CD4-positive, alpha-beta memory T cell (primary cell): ENCODE results near the gene HIP1. TPM values are rescaled to one million over a fixed set of nuclear protein-coding genes. Genes with fewer than 3 reads are reported as not detected.
"Not testable (repeated sequence)": the region's sequence is repeated elsewhere in the genome, so short reads cannot be mapped to it uniquely, and the experiment has no call there.

ENCODE experiments used
- CTCF ChIA-PET: fragments of 350-600 bp; sonication (Branson Sonifier 250); formaldehyde crosslinking; loops from one replicate; lab custom pipeline; 2021; ENCODE audit warnings: inconsistent platforms; ENCODE audit not compliant: partially characterized antibody; lab: Charles Lee
- POLR2A ChIA-PET: fragments of 350-600 bp; sonication (Branson Sonifier 250); formaldehyde crosslinking; loops from one replicate; lab custom pipeline; 2021; ENCODE audit not compliant: partially characterized antibody; lab: Charles Lee
- DNase-seq, 5 donors: peaks; one replicate each; pipeline versions ENCODE4 v3.0.0 to v3.0.0-alpha.2; 2020 to 2022; ENCODE audit warnings: mixed read lengths in 1 of 5
- H3K27ac ChIP-seq: one replicate; pipeline ENCODE4 v1.7.0; 2013; ENCODE audit warnings: low read depth, low read length
- H3K27me3 ChIP-seq: 2 replicates; pipeline ENCODE4 v1.7.0; 2013; ENCODE audit warnings: mild to moderate bottlenecking, low read length, moderate library complexity; ENCODE audit not compliant: insufficient read depth
- H3K36me3 ChIP-seq: 2 replicates; pipeline ENCODE4 v1.7.0; 2013; ENCODE audit warnings: mild to moderate bottlenecking, low read length, moderate library complexity; ENCODE audit not compliant: insufficient read depth
- H3K4me1 ChIP-seq: 2 replicates; pipeline ENCODE4 v1.7.0; 2013; ENCODE audit warnings: mild to moderate bottlenecking, low read length, moderate library complexity; ENCODE audit not compliant: insufficient read depth
- H3K4me3 ChIP-seq, 2 donors: one replicate each; pipeline ENCODE4 v1.7.0; 2013; ENCODE audit warnings: low read length in 2 of 2, mild to moderate bottlenecking in 1 of 2
- H3K9me3 ChIP-seq, 2 donors: one replicate each; pipeline ENCODE4 v1.7.0; 2013; ENCODE audit warnings: low read length in 2 of 2, control low read depth in 1 of 2; ENCODE audit not compliant: control insufficient read depth in 1 of 2
- H3K27ac Mint-ChIP-seq, 7 donors: one replicate each; pipeline ENCODE4 v1.8.0; 2020 to 2021; ENCODE audit warnings: mixed read lengths in 7 of 7, mild to moderate bottlenecking in 6 of 7, inconsistent platforms in 3 of 7, moderate library complexity in 3 of 7
- H3K27me3 Mint-ChIP-seq, 2 donors: one replicate each; pipeline ENCODE4 v1.8.0; 2020 to 2021; ENCODE audit warnings: mixed read lengths in 2 of 2
- H3K36me3 Mint-ChIP-seq, 2 donors: one replicate each; pipeline ENCODE4 v1.8.0; 2020 to 2021; ENCODE audit warnings: mixed read lengths in 2 of 2, inconsistent platforms in 1 of 2, mild to moderate bottlenecking in 1 of 2
- H3K4me1 Mint-ChIP-seq, 4 donors: one replicate each; pipeline ENCODE4 v1.8.0; 2020 to 2021; ENCODE audit warnings: mixed read lengths in 4 of 4, mild to moderate bottlenecking in 1 of 4
- H3K4me3 Mint-ChIP-seq, 8 donors: one replicate each; pipeline ENCODE4 v1.8.0; 2020 to 2021; ENCODE audit warnings: mixed read lengths in 8 of 8, mild to moderate bottlenecking in 7 of 8, moderate library complexity in 6 of 8, inconsistent platforms in 3 of 8
- H3K9me3 Mint-ChIP-seq, 8 donors: one replicate each; pipeline ENCODE4 v1.8.0; 2020 to 2021; ENCODE audit warnings: mixed read lengths in 8 of 8, mild to moderate bottlenecking in 5 of 8, inconsistent platforms in 3 of 8, moderate library complexity in 1 of 8
- intact Hi-C: fragments of 100-400 bp; cut with micrococcal nuclease; formaldehyde crosslinking; loops from one replicate; pipeline ENCODE4 v1.15.1; 2023
- polyA plus RNA-seq, 2 donors: library from polyadenylated mRNA; unstranded; fragments of 300-500 nt; fragmentation: Illumina TruSeq; gene quantifications; one replicate each; pipeline ENCODE4 v1.2.3, GENCODE V29; 2021
- total RNA-seq, 2 experiments: library from RNA; stranded (reverse); gene quantifications; one replicate each; pipeline ENCODE4 v1.2.3, GENCODE V29; 2021

HIP1 gene
- total and polyA plus RNA-seq, 4 experiments from 2014 or later = 2.2 to 3.5 (median 3.1) TPM; not detected in 1

DNA sequence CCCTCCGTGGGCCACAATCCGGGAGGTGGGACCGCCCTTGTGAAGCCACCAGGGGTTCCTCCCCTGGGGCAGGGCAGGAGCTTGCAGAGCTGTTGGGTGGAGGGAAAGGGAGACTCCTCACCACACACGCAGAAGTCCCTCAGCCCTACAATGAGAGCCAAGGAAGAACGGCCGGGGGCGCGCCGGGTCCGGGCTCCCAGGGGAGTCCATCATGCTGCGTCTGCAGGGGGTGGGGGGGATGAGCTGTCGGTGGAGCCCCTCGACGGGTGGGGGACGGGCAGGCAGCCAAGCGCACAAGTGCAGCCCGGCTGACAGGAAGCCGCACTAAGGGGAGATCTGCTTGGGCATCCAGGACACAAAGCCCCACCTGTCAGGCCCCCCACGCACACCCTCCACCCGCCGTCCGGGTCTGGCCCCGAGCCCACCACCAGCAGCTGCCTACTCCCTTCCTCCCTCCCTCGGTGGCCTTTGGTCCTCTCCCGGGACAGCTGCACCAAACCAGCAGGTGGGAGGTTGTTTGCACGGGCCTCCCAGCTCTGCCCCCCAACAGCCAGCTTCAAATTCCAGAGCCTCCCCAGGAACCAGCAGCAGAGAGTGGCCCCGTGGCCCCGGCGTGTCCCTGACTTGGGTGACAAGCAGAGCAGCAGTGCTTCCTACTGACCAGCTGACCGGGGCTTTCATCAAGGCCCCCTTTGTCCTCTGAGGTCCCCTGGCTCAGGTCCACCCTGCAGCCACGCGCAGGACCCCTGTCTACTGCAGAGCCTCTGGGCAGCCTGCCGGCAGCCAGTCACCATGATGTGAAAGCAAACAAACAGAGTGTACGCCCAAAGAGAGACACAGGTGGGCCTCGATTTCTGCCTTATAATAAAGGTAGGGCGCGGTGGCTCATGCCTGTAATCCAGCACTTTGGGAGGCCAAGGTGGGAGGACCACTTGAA, 50.3 kb downstream of the HIP1 start:
- intact Hi-C loops = no loop called here
- DNase-seq = no peak
- H3K4me3 Mint-ChIP-seq = no peak overlapping the region
- no peaks in the 10 kb centered on the region for H3K9me3 Mint-ChIP-seq
- no peak overlapping the region for H3K27ac Mint-ChIP-seq
- H3K9me3 ChIP-seq = no peaks in the 10 kb centered on the region
- H3K36me3 Mint-ChIP-seq = no peaks in the 10 kb centered on the region
- H3K27me3 Mint-ChIP-seq = peaks cover 2 to 4% of the 10 kb centered on the region in 2 donors
- no peak overlapping the region for H3K4me3 ChIP-seq
- H3K36me3 ChIP-seq = no peaks in the 10 kb centered on the region
- no peaks in the 10 kb centered on the region for H3K4me1 Mint-ChIP-seq
- H3K4me1 ChIP-seq = no peaks in the 10 kb centered on the region
- POLR2A ChIA-PET = no interaction called here
- no peaks in the 10 kb centered on the region for H3K27me3 ChIP-seq
- no peak overlapping the region for H3K27ac ChIP-seq
- CTCF ChIA-PET = no interaction called here

DNA sequence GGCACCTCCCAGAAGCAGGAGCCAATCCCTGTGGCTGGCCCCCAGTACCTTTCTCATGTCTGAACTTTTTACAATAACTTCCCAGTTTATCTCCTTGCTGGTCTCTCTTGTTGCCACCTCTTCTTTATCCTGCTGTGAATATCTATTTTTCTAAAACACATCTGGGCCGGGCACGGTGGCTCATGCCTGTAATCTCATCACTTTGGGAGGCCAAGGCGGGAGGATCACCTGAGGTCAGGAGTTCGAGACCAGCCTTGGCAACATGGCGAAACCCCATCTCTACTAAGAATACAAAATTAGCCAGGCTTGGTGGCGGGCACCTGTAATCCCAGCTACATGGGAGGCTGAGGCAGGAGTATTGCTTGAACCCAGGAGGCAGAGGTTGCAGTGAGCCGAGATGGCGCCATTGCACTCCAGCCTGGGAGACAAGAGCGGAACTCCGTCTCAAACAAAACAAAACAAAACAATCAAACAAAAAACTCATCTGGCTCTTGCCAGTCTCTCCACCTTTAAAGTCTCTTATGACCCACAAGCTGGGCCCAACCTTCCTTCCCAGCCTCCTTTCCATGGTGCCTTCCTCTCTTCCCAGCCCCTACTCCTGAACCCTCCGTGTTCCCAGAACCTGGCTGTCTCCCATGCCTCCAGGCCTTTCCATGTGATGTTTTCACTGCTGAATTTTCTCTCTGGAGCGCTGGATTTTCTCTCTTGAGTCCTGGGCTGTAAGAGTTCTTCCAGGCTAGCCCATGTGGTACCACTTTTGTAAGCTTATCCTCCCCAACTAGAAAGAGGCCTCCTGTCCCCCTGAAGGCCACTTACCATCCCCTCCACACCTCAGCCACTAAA, 51.3 kb downstream of the HIP1 start:
- no peaks in the 10 kb centered on the region for H3K36me3 ChIP-seq
- H3K9me3 ChIP-seq = no peaks in the 10 kb centered on the region
- no peaks in the 10 kb centered on the region for H3K27me3 ChIP-seq
- H3K4me1 ChIP-seq = no peaks in the 10 kb centered on the region
- no peak overlapping the region for H3K4me3 ChIP-seq
- no peaks in the 10 kb centered on the region for H3K4me1 Mint-ChIP-seq
- no peak overlapping the region for H3K27ac Mint-ChIP-seq
- no peaks in the 10 kb centered on the region for H3K9me3 Mint-ChIP-seq
- no peaks in the 10 kb centered on the region for H3K36me3 Mint-ChIP-seq
- no peak for DNase-seq
- intact Hi-C loops = no loop called here
- CTCF ChIA-PET = interaction anchor here (1.1 kb wide), 1 partner anchor 31 kb away, joined by 3 read pairs; no protein-coding TSS in a partner anchor
- POLR2A ChIA-PET = no interaction called here
- no peak overlapping the region for H3K4me3 Mint-ChIP-seq
- no peak overlapping the region for H3K27ac ChIP-seq
- H3K27me3 Mint-ChIP-seq = peaks cover 2 to 4% of the 10 kb centered on the region in 2 donors

- no peaks in the 10 kb centered on the region for H3K9me3 ChIP-seq
- intact Hi-C loops = no loop called here
- Mint-ChIP-seq H3K4me1 (no peaks in the 10 kb centered on the region), H3K4me3 (no peak overlapping the region), H3K27me3 (peaks cover 2 to 4% of the 10 kb centered on the region in 2 donors), H3K36me3 (no peaks in the 10 kb centered on the region), H3K27ac (no peak overlapping the region), H3K9me3 (no peaks in the 10 kb centered on the region)
- no peak overlapping the region for H3K27ac ChIP-seq
- no peaks in the 10 kb centered on the region for H3K27me3 ChIP-seq
- no peaks in the 10 kb centered on the region for H3K4me1 ChIP-seq
- DNase-seq = no peak
- no peaks in the 10 kb centered on the region for H3K36me3 ChIP-seq
- no peak overlapping the region for H3K4me3 ChIP-seq
- CTCF ChIA-PET = interaction anchor here (1.1 kb wide), 1 partner anchor 32 kb away, joined by 3 read pairs; no protein-coding TSS in a partner anchor
- POLR2A ChIA-PET = no interaction called here
These were observed 52.2 kb downstream of the HIP1 start for GRCh38 chr7:75686551-75686950.

DNA sequence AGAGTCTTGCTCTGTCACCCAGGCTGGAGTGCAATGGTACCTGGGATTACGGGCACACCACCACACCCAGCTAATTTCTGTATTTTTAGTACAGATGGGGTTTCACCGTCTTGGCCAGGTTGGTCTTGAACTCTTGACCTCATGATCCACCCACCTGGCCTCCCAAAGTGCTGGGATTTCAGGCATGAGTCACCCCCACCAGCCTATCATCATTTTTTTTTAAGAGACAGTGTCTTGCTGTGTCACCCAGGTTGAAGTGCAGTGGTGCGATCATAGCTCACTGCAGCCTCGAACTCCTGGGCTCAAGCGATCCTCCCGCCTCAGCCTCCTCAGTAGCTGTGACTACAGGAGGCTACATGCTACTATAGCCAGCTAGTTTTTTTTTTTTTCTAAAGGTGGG, 56.7 kb downstream of the HIP1 start:
- POLR2A ChIA-PET, H3K27ac Mint-ChIP-seq, CTCF ChIA-PET: not testable (repeated sequence)

DNA sequence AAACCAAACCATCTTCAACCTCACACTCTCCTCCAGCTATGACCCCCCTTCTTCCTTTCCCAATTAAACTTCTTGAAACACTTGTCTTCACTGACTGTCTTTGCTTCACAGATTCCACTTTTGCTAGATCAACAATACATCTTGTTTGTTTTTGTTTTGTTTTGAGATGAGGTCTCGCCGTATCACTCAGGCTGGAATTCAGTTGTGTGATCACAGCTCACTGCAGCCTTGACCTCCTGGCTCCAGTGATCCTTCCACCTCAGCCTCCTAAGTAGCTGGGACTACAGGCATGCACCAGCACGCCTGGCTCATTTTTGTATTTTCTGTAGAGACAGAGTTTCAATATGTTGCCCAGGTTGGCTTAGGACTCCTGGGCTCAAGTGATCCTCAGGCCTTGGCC, 59.7 kb downstream of the HIP1 start:
- Mint-ChIP-seq H3K27ac (no peak overlapping the region), H3K9me3 (peaks cover 0 to 18% (median 5%) of the 10 kb centered on the region in 8 donors), H3K36me3 (peaks cover 0 to 14% of the 10 kb centered on the region in 2 donors), H3K4me1 (no peaks in the 10 kb centered on the region), H3K4me3 (no peak overlapping the region), H3K27me3 (no peaks in the 10 kb centered on the region)
- H3K4me1 ChIP-seq = no peaks in the 10 kb centered on the region
- no peak overlapping the region for H3K27ac ChIP-seq
- no peaks in the 10 kb centered on the region for H3K27me3 ChIP-seq
- H3K36me3 ChIP-seq = no peaks in the 10 kb centered on the region
- POLR2A ChIA-PET = no interaction called here
- no peak for DNase-seq
- no peaks in the 10 kb centered on the region for H3K9me3 ChIP-seq
- intact Hi-C loops = no loop called here
- no peak overlapping the region for H3K4me3 ChIP-seq
- CTCF ChIA-PET = no interaction called here

More for the DNA sequence above, 56.7 kb downstream of the HIP1 start:
- H3K4me1 ChIP-seq, H3K9me3 ChIP-seq, H3K27me3 Mint-ChIP-seq, DNase-seq, H3K4me1 Mint-ChIP-seq, H3K4me3 ChIP-seq, H3K27me3 ChIP-seq, H3K36me3 Mint-ChIP-seq, H3K27ac ChIP-seq, H3K4me3 Mint-ChIP-seq, H3K36me3 ChIP-seq, intact Hi-C loops, H3K9me3 Mint-ChIP-seq: not testable (repeated sequence)

GRCh38 chr7:75669579-75669978, 69.2 kb downstream of the HIP1 start:
- no peaks in the 10 kb centered on the region for H3K4me1 ChIP-seq
- Mint-ChIP-seq H3K9me3 (peaks cover 0 to 3% (median 0%) of the 10 kb centered on the region in 8 donors), H3K27ac (no peak overlapping the region)

GRCh38 chr7:75667938-75668337, 70.8 kb downstream of the HIP1 start:
- no peaks in the 10 kb centered on the region for H3K9me3 Mint-ChIP-seq
- H3K27me3 ChIP-seq = no peaks in the 10 kb centered on the region
- no peak overlapping the region for H3K4me3 ChIP-seq
- no peak for DNase-seq
- POLR2A ChIA-PET = no interaction called here
- H3K27ac Mint-ChIP-seq = peak overlapping the region in 1 of 7 donors; percentile 14
- CTCF ChIA-PET = no interaction called here
- H3K9me3 ChIP-seq = no peaks in the 10 kb centered on the region
- no peaks in the 10 kb centered on the region for H3K4me1 ChIP-seq
- no peak overlapping the region for H3K4me3 Mint-ChIP-seq
- H3K4me1 Mint-ChIP-seq = peaks cover 2% of the 10 kb centered on the region in 4 donors
- intact Hi-C loops = no loop called here
- no peak overlapping the region for H3K27ac ChIP-seq
- no peaks in the 10 kb centered on the region for H3K27me3 Mint-ChIP-seq
- H3K36me3 Mint-ChIP-seq = no peaks in the 10 kb centered on the region
- no peaks in the 10 kb centered on the region for H3K36me3 ChIP-seq

More at GRCh38 chr7:75669579-75669978, 69.2 kb downstream of the HIP1 start:
- Mint-ChIP-seq H3K36me3 (no peaks in the 10 kb centered on the region), H3K27me3 (no peaks in the 10 kb centered on the region), H3K4me1 (no peaks in the 10 kb centered on the region), H3K4me3 (no peak overlapping the region)
- H3K9me3 ChIP-seq = no peaks in the 10 kb centered on the region
- H3K27me3 ChIP-seq = no peaks in the 10 kb centered on the region
- ChIA-PET POLR2A (no interaction called here), CTCF (no interaction called here)
- DNase-seq = no peak
- no peak overlapping the region for H3K27ac ChIP-seq
- H3K4me3 ChIP-seq = no peak overlapping the region
- H3K36me3 ChIP-seq = no peaks in the 10 kb centered on the region
- intact Hi-C loops = no loop called here
